Measurements from ENCODE around the gene ACVRL1. TPM values are rescaled to one million over a fixed set of nuclear protein-coding genes. Genes with fewer than 3 reads are reported as not detected.

Gene ACVRL1
- total and polyA plus RNA-seq, 9 of the 15 experiments (the other 6 are each of a cell fraction or from before 2014, with no cell fraction given), result 0.07 to 1.4 (median 0.30) TPM

GRCh38 chr12:51949342-51950030 is 42.2 kb downstream of the ACVRL1 start (continued):
- TF ChIP-seq ZNF24 (IDR thresholded peaks at IDR 0.05), result no peak
- no peak for TF ChIP-seq RNF2 (IDR thresholded peaks at IDR 0.05)

- peak; percentile 41; the same call in 1 of the 2 replicates for TF ChIP-seq ZNF512 (tag; IDR thresholded peaks at IDR 0.05)
- no peak for TF ChIP-seq ZNF507 (tag; conservative IDR thresholded peaks at IDR 0.05)
- TF ChIP-seq ZBTB40 (IDR thresholded peaks at IDR 0.05), result peak; percentile 54
- TF ChIP-seq ZBTB40 (CRISPR knock-in tag; IDR thresholded peaks at IDR 0.05), result no peak
- no peak for TF ChIP-seq POLR3G (IDR thresholded peaks at IDR 0.05; ENCODE audit: extremely low read depth, insufficient read length, insufficient replicate concordance)
- ATAC-seq, result no peak
- no peaks in the 10 kb centered on the region for H3K36me3 ChIP-seq (ENCODE audit: control insufficient read depth, insufficient read depth, low read length)
- H3K27me3 ChIP-seq (ENCODE audit: control insufficient read depth in 2 of 2, insufficient read depth in 2 of 2, low read length in 2 of 2), result peaks cover 2 to 4% of the 10 kb centered on the region in 2 experiments; a peak in 1 of 5 replicates
- CTCF ChIA-PET (ENCODE audit: low intra/inter-chr PET ratio), result no interaction called here
- peak overlapping the region; percentile 30 to 87; a peak in 2 of 4 replicates for H3K9ac ChIP-seq (ENCODE audit: insufficient read depth in 1 of 2, low read depth in 2 of 2, low read length in 2 of 2)
- no TSS peak for BruUV-seq (replicated peaks)
- no peak overlapping the region for H3K27ac ChIP-seq (ENCODE audit: extremely low read depth, low read depth, low read length)
- no peaks in the 10 kb centered on the region for H3K9me3 ChIP-seq (replicated peaks; ENCODE audit: control insufficient read depth, insufficient read depth, low read depth, low read length)
- WGBS (ENCODE audit: insufficient coverage, low coverage, missing lambda C conversion rate), result 0% methylated on average over 5 of the region's 5 CpGs
- peaks cover 9% of the 10 kb centered on the region; the same call in 1 of the 2 replicates for H4K20me1 ChIP-seq (replicated peaks; ENCODE audit: control insufficient read depth, insufficient read depth, low read length)
- H2AFZ ChIP-seq (ENCODE audit: low read depth, low read length), result peak overlapping the region; percentile 89
- peaks cover 16 to 30% of the 10 kb centered on the region in 2 experiments for H3K4me1 ChIP-seq (replicated peaks in 1 of 2; ENCODE audit: control insufficient read depth in 2 of 2, insufficient read depth in 2 of 2, low read length in 2 of 2)
- no peak for DNase-seq (ENCODE audit: extremely low read depth in 1 of 4, low spot score in 3 of 4)
- no peak for FAIRE-seq
- peak overlapping the region; percentile 82 for H3K4me2 ChIP-seq (ENCODE audit: insufficient read depth, low read length)
- no peaks in the 10 kb centered on the region for H3K9me1 ChIP-seq (ENCODE audit: control insufficient read depth, insufficient read depth, low read length)
- H3K79me2 ChIP-seq (ENCODE audit: control insufficient read depth, insufficient read depth, low read length), result peaks cover 33% of the 10 kb centered on the region
- in situ Hi-C loops (cut with MboI), result no loop called here
- intact Hi-C loops (cut with micrococcal nuclease), result no loop called here
- peak overlapping the region; percentile 39 for H3K4me3 ChIP-seq
- POLR2A ChIA-PET, result interaction anchor here (0.9 to 1.7 kb wide), 3 partner anchors 9 to 11 kb away, joined by 3 to 7 read pairs (median 5); no protein-coding TSS in a partner anchor
These were observed 43.4 kb downstream of the ACVRL1 start for GRCh38 chr12:51950682-51951198.
